H1 (cell line): Measurements from ENCODE around the gene FBXW2. TPM values are rescaled to one million over a fixed set of nuclear protein-coding genes. Genes with fewer than 3 reads are reported as not detected.

Source experiments
- CTCF ChIA-PET: fragments of 300-600 bp; sonication (Branson Sonifier 250); formaldehyde crosslinking; loops from one replicate; lab custom pipeline; 2021; ENCODE audit not compliant: partially characterized antibody; lab: Charles Lee
- POLR2A ChIA-PET: fragments of 300-600 bp; sonication (Branson Sonifier 250); formaldehyde crosslinking; loops from one replicate; lab custom pipeline; 2021; ENCODE audit warnings: inconsistent platforms; ENCODE audit not compliant: partially characterized antibody; lab: Charles Lee
- DNase-seq, 2 experiments: peaks; one replicate each; pipeline versions ENCODE4 v3.0.0 to v3.0.0-alpha.2; 2010 to 2022; ENCODE audit warnings: low spot score in 2 of 2, low read depth in 1 of 2, mixed read lengths in 1 of 2
- FAIRE-seq: peaks from 2 replicates; lab custom pipeline; 2011; peaks lifted over from hg19 to GRCh38; lab: Jason Lieb, UNC
- H2AFZ ChIP-seq: 2 replicates; pipeline ENCODE4 v1.8.1; 2012; ENCODE audit warnings: low read length, inconsistent platforms
- H2AK5ac ChIP-seq: 2 replicates; pipeline ENCODE4 v1.6.1; 2013; ENCODE audit warnings: low read depth, low read length
- H2BK120ac ChIP-seq: replicated peaks from 2 replicates; pipeline ENCODE3; 2013; ENCODE audit warnings: low read depth, low read length, inconsistent platforms
- H2BK12ac ChIP-seq: 2 replicates; pipeline ENCODE4 v1.6.1; 2013; ENCODE audit warnings: low read depth, low read length
- H2BK15ac ChIP-seq: 2 replicates; pipeline ENCODE4 v1.6.1; 2013; ENCODE audit warnings: low read length
- H2BK20ac ChIP-seq: 2 replicates; pipeline ENCODE4 v1.6.1; 2013; ENCODE audit warnings: low read length
- H2BK5ac ChIP-seq: 2 replicates; pipeline ENCODE4 v1.6.1; 2013; ENCODE audit warnings: low read depth, low read length
- H3K14ac ChIP-seq: 2 replicates; pipeline ENCODE4 v1.6.1; 2013; ENCODE audit warnings: inconsistent platforms; ENCODE audit not compliant: insufficient read length
- H3K18ac ChIP-seq: 2 replicates; pipeline ENCODE4 v1.6.1; 2013; ENCODE audit warnings: low read length; ENCODE audit errors: extremely low read depth
- H3K23ac ChIP-seq: 2 replicates; pipeline ENCODE4 v1.6.1; 2013; ENCODE audit warnings: inconsistent platforms; ENCODE audit not compliant: insufficient read length
- H3K23me2 ChIP-seq: 2 replicates; pipeline ENCODE4 v1.6.1; 2013; ENCODE audit warnings: low read depth, low read length
- H3K27ac ChIP-seq: 2 replicates; pipeline ENCODE4 v1.6.1; 2011; ENCODE audit warnings: low read depth, low read length, inconsistent platforms
- H3K27me3 ChIP-seq, 4 experiments: replicated peaks in 1 of 4; 1 replicate in 1 of 4; 2 replicates in 3 of 4; pipeline versions ENCODE4 v1.6.1 to v1.8.1; 2011 to 2013; ENCODE audit warnings: low read length in 3 of 4, mild to moderate bottlenecking in 3 of 4, inconsistent platforms in 2 of 4, mixed read lengths in 2 of 4, moderate library complexity in 1 of 4; ENCODE audit not compliant: control insufficient read depth in 3 of 4, insufficient read depth in 3 of 4; ENCODE audit errors: extremely low read depth in 1 of 4
- H3K36me3 ChIP-seq, 4 experiments: 2 replicates each; pipeline versions ENCODE4 v1.6.1 to v1.8.1; 2011 to 2013; ENCODE audit warnings: mild to moderate bottlenecking in 4 of 4, low read length in 3 of 4, moderate library complexity in 2 of 4, control low read depth in 1 of 4, inconsistent platforms in 1 of 4; ENCODE audit not compliant: insufficient read depth in 4 of 4, control insufficient read depth in 2 of 4
- H3K4ac ChIP-seq: replicated peaks from 2 replicates; pipeline ENCODE3; 2013; ENCODE audit warnings: low read length, low read depth, mixed read lengths, inconsistent platforms; ENCODE audit not compliant: insufficient read length
- H3K4me1 ChIP-seq, 4 experiments: replicated peaks in 1 of 4; 1 replicate in 1 of 4; 2 replicates in 3 of 4; pipeline versions ENCODE4 v1.6.1 to v1.8.1; 2011 to 2013; ENCODE audit warnings: low read length in 3 of 4, inconsistent platforms in 2 of 4, mixed read lengths in 1 of 4; ENCODE audit not compliant: insufficient read depth in 4 of 4, control insufficient read depth in 3 of 4
- H3K4me2 ChIP-seq, 2 experiments: 2 replicates each; pipeline versions ENCODE4 v1.6.1 to v1.8.1; 2011 to 2013; ENCODE audit warnings: low read depth in 2 of 2, low read length in 2 of 2, control low read depth in 1 of 2, inconsistent platforms in 1 of 2, mild to moderate bottlenecking in 1 of 2; ENCODE audit not compliant: insufficient read depth in 1 of 2
- H3K4me3 ChIP-seq, 4 experiments: fragments of 200-600, 300-600 bp in 1 of 4; sonication (generic), shearing (Covaris generic), sonication (Bioruptor Twin) in 1 of 4; 2 replicates each; pipeline versions ENCODE4 v1.5.1 to v1.8.1; 2011 to 2016; ENCODE audit warnings: low read length in 4 of 4, low read depth in 3 of 4, control low read depth in 2 of 4, inconsistent platforms in 2 of 4, mild to moderate bottlenecking in 2 of 4, mixed read lengths in 1 of 4, moderate library complexity in 1 of 4; ENCODE audit not compliant: insufficient read depth in 2 of 4; ENCODE audit errors: extremely low read depth in 1 of 4
- H3K56ac ChIP-seq: replicated peaks from 2 replicates; pipeline ENCODE3; 2013; ENCODE audit warnings: low read depth, mild to moderate bottlenecking, mixed read lengths, low read length, inconsistent platforms; ENCODE audit not compliant: insufficient read length
- H3K79me1 ChIP-seq: 2 replicates; pipeline ENCODE4 v1.6.1; 2013; ENCODE audit warnings: low read depth, low read length, control low read depth
- H3K79me2 ChIP-seq, 2 experiments: 2 replicates each; pipeline versions ENCODE4 v1.6.1 to v1.8.1; 2012 to 2013; ENCODE audit warnings: low read length in 2 of 2, mild to moderate bottlenecking in 2 of 2, inconsistent platforms in 1 of 2; ENCODE audit not compliant: insufficient read depth in 2 of 2, control insufficient read depth in 1 of 2
- H3K9ac ChIP-seq, 4 experiments: replicated peaks in 1 of 4; 1 replicate in 1 of 4; 2 replicates in 3 of 4; pipeline versions ENCODE4 v1.6.1 to v1.8.1; 2011 to 2013; ENCODE audit warnings: low read depth in 3 of 4, low read length in 3 of 4, control low read depth in 2 of 4, mild to moderate bottlenecking in 2 of 4, moderate library complexity in 2 of 4, inconsistent platforms in 1 of 4; ENCODE audit errors: extremely low read depth in 1 of 4
- H3K9me3 ChIP-seq, 2 experiments: 2 replicates each; pipeline versions ENCODE4 v1.6.1 to v1.8.1; 2012 to 2013; ENCODE audit warnings: mild to moderate bottlenecking in 2 of 2, moderate library complexity in 2 of 2, control low read depth in 1 of 2, inconsistent platforms in 1 of 2, low read depth in 1 of 2, low read length in 1 of 2, mixed read lengths in 1 of 2; ENCODE audit not compliant: insufficient read depth in 2 of 2
- H4K20me1 ChIP-seq, 2 experiments: replicated peaks in 1 of 2; 2 replicates each; pipeline versions ENCODE3 to v1.8.1; 2011 to 2013; ENCODE audit warnings: inconsistent platforms in 2 of 2, low read length in 2 of 2, mild to moderate bottlenecking in 1 of 2; ENCODE audit not compliant: insufficient read depth in 2 of 2, control insufficient read depth in 1 of 2
- H4K5ac ChIP-seq: 2 replicates; pipeline ENCODE4 v1.6.1; 2013; ENCODE audit warnings: low read length, low read depth, mixed read lengths, inconsistent platforms; ENCODE audit not compliant: insufficient read length
- H4K8ac ChIP-seq: 2 replicates; pipeline ENCODE4 v1.8.0; 2013; ENCODE audit warnings: mild to moderate bottlenecking, moderate library complexity, low read length, inconsistent platforms; ENCODE audit not compliant: insufficient read depth; ENCODE audit errors: extremely low read depth
- H4K91ac ChIP-seq: replicated peaks from 2 replicates; pipeline ENCODE3; 2013; ENCODE audit warnings: low read length, mixed read lengths, inconsistent platforms; ENCODE audit not compliant: insufficient read length
- CBX5 ChIP-seq: fragments of 300-800, 300-1000 bp; sonication (generic); IDR thresholded peaks from 2 replicates; pipeline ENCODE4 v1.7.1; 2016; ENCODE audit warnings: antibody characterized with exemption, low read length, low read depth
- CHD1 ChIP-seq: IDR thresholded peaks from 2 replicates; pipeline ENCODE4 v1.6.1; 2012; ENCODE audit warnings: low read depth, low read length, improper control_type of control experiment
- CTBP2 ChIP-seq: IDR thresholded peaks from 2 replicates; pipeline ENCODE4 v1.7.0; 2011; ENCODE audit warnings: borderline replicate concordance, mild to moderate bottlenecking, moderate library complexity, mixed read lengths, low read length; ENCODE audit not compliant: insufficient read depth, insufficient read length
- EGR1 ChIP-seq: IDR thresholded peaks from 2 replicates; pipeline ENCODE4 v1.6.1; 2011; ENCODE audit warnings: low read depth, low read length, borderline replicate concordance
- EZH2 ChIP-seq: fragments of 200-600 bp; sonication (generic); IDR thresholded peaks from 2 replicates; pipeline ENCODE4 v1.7.1; 2012; ENCODE audit warnings: low read depth, mild to moderate bottlenecking, moderate library complexity, low read length, inconsistent platforms; ENCODE audit not compliant: severe bottlenecking
- FOSL1 ChIP-seq: IDR thresholded peaks from 2 replicates; pipeline ENCODE4 v1.6.1; 2011; ENCODE audit warnings: mild to moderate bottlenecking, low read depth, low read length, moderate library complexity; ENCODE audit not compliant: insufficient read depth
- JUND ChIP-seq: IDR thresholded peaks from 2 replicates; pipeline ENCODE4 v1.6.1; 2011; ENCODE audit warnings: mild to moderate bottlenecking, improper control_type of control experiment, low read length
- RFX5 ChIP-seq: IDR thresholded peaks from 2 replicates; pipeline ENCODE4 v1.6.1; 2011; ENCODE audit warnings: low read depth, low read length, improper control_type of control experiment, borderline replicate concordance
- SAP30 ChIP-seq: fragments of 300-600 bp; sonication (generic); IDR thresholded peaks from 2 replicates; pipeline ENCODE4 v1.7.1; 2012; ENCODE audit warnings: low read length, moderate library complexity, mild to moderate bottlenecking, inconsistent platforms; ENCODE audit not compliant: insufficient read depth, insufficient replicate concordance
- SIRT6 ChIP-seq: IDR thresholded peaks from one replicate; pipeline ENCODE4 v1.7.1; 2012; ENCODE audit warnings: low read length, inconsistent platforms
- SP2 ChIP-seq: IDR thresholded peaks from 2 replicates; pipeline ENCODE4 v1.6.1; 2012; ENCODE audit warnings: mild to moderate bottlenecking, low read length, inconsistent platforms
- TEAD4 ChIP-seq: IDR thresholded peaks from 2 replicates; pipeline ENCODE4 v1.6.1; 2012; ENCODE audit warnings: low read depth, low read length, inconsistent platforms, mixed read lengths
- WGBS, 2 experiments: shearing (Covaris generic) in 1 of 2; methylation state at CpG; one replicate each; pipeline versions ENCODE4 v1.1.6 to v1.1.7; 2013 to 2015; ENCODE audit warnings: low lambda C conversion rate in 2 of 2, mixed read lengths in 2 of 2, inconsistent platforms in 1 of 2, low coverage in 1 of 2, missing lambda C conversion rate in 1 of 2; ENCODE audit not compliant: insufficient replicate concordance in 2 of 2, insufficient coverage in 1 of 2, insufficient read length in 1 of 2; ENCODE audit errors: extremely low coverage in 1 of 2, missing lambda C conversion rate in 1 of 2; 5-methylcytosine and 5-hydroxymethylcytosine counted together
- polyA plus RNA-seq, 7 experiments: library from polyadenylated mRNA; depleted of rRNA in 3 of 7; stranded (reverse) in 5 of 7; unstranded in 2 of 7; fragments of >200 nt in 5 of 7; fragments of 200-250 nt in 2 of 7; gene quantifications; 1 replicate in 5 of 7; 2 replicates in 1 of 7; 4 replicates in 1 of 7; pipeline versions ENCODE4 v1.2.1 to v1.2.3, GENCODE V29; 2011 to 2013; ENCODE audit warnings: missing spikeins in 2 of 7, mixed read lengths in 2 of 7
- total RNA-seq: library from RNA; stranded (reverse); fragmentation: NEBNext Ultra II Directional; extraction: Animal tissue kit (Norgen Biotek cat#: 25700); gene quantifications from 2 replicates; pipeline ENCODE4 v1.2.1, GENCODE V29; 2021
- TF ChIP-seq, protein P1 (sequence below): IDR thresholded peaks from 2 replicates; pipeline ENCODE4 v1.6.1; 2011; ENCODE audit warnings: low read depth, mild to moderate bottlenecking, low read length; ENCODE audit not compliant: insufficient read depth
- TF ChIP-seq, protein P2 (sequence below): IDR thresholded peaks from 2 replicates; pipeline ENCODE4 v1.6.1; 2012; ENCODE audit warnings: inconsistent platforms

Gene FBXW2
- total and polyA plus RNA-seq, 2 of the 8 experiments (the other 6 are each of a cell fraction or from before 2014, with no cell fraction given), result 19.2 to 65.3 TPM

DNA sequence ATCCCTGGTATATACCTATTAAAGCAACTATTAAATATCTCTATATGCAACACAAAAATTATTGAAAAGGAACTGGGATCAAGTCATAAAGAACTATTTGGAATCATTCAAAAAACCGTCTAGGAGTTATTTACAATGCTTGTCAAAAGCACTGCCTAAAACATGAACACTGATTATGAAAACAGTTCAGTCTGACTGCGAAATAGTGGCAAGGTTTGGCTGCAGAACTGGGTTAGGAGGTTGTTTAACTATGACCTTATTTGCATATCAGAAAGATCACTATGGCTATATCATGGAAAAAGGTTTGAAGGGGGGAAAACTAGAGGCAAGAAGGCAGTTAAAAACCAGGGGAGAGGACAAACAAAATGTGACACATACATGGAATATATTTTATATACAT lies 12.0 kb downstream of the FBXW2 start:
- H3K14ac ChIP-seq, result no peak overlapping the region
- H2AFZ ChIP-seq, result no peak overlapping the region
- no peak overlapping the region for H3K4me3 ChIP-seq
- H4K8ac ChIP-seq, result no peak overlapping the region
- no peaks in the 10 kb centered on the region for H3K9me3 ChIP-seq
- no peak overlapping the region for H3K56ac ChIP-seq
- peaks cover 0 to 33% of the 10 kb centered on the region in 2 experiments; a peak in 2 of 4 replicates for H3K79me2 ChIP-seq
- H4K5ac ChIP-seq, result no peak overlapping the region
- no peak overlapping the region for H2AK5ac ChIP-seq
- H3K18ac ChIP-seq, result no peak overlapping the region
- H3K27me3 ChIP-seq, result no peaks in the 10 kb centered on the region
- WGBS, 2 experiments, result 85% methylated on average over 2 of the region's 2 CpGs; no CpG with 5 or more reads in 1 of the 2 experiments
- ChIA-PET CTCF (no interaction called here), POLR2A (interaction anchor here (1.0 kb wide), 1 partner anchor 9 kb away, joined by 4 read pairs; no protein-coding TSS in a partner anchor)
- H2BK12ac ChIP-seq, result no peak overlapping the region
- no peaks in the 10 kb centered on the region for H3K23me2 ChIP-seq
- FAIRE-seq (no peak), DNase-seq (no peak)
- no peak overlapping the region for H4K91ac ChIP-seq
- no peak overlapping the region for H3K4me2 ChIP-seq
- no peak overlapping the region for H3K23ac ChIP-seq
- H2BK120ac ChIP-seq, result no peak overlapping the region
- H2BK5ac ChIP-seq, result no peak overlapping the region
- H3K36me3 ChIP-seq, result peaks cover 2 to 36% (median 9%) of the 10 kb centered on the region in 4 experiments; a peak in 7 of 8 replicates
- no peak overlapping the region for H2BK20ac ChIP-seq
- no peak overlapping the region for H3K9ac ChIP-seq
- no peak overlapping the region for H2BK15ac ChIP-seq
- peaks cover 0 to 1% of the 10 kb centered on the region in 2 experiments for H4K20me1 ChIP-seq
- no peaks in the 10 kb centered on the region for H3K4me1 ChIP-seq
- H3K79me1 ChIP-seq, result peaks cover 9% of the 10 kb centered on the region
- H3K4ac ChIP-seq, result no peak overlapping the region
- H3K27ac ChIP-seq, result no peak overlapping the region
- TF ChIP-seq CHD1 (no peak), EZH2 (no peak), SAP30 (no peak), JUND (no peak), FOSL1 (no peak), EGR1 (no peak), CBX5 (no peak), RFX5 (no peak), CTBP2 (no peak), SP2 (no peak), SIRT6 (no peak), TEAD4 (no peak)
- TF ChIP-seq, protein P1, sequence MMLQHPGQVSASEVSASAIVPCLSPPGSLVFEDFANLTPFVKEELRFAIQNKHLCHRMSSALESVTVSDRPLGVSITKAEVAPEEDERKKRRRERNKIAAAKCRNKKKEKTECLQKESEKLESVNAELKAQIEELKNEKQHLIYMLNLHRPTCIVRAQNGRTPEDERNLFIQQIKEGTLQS, result no peak
- TF ChIP-seq, protein P2, sequence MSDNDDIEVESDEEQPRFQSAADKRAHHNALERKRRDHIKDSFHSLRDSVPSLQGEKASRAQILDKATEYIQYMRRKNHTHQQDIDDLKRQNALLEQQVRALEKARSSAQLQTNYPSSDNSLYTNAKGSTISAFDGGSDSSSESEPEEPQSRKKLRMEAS, result no peak
